Loucy (cell line): ENCODE measurements around the gene EML3.
"Not testable (repeated sequence)": the region's sequence is repeated elsewhere in the genome, so short reads cannot be mapped to it uniquely, and the experiment has no call there.

Experiments used
- H2AFZ ChIP-seq: fragments of 200-600 bp; sonication (generic); 2 replicates; pipeline ENCODE4 v1.6.0; 2016; ENCODE audit warnings: antibody characterized with exemption, mild to moderate bottlenecking, low read length, moderate library complexity
- H3F3A ChIP-seq: fragments of 200-600 bp; 2 replicates; pipeline ENCODE4 v1.6.0; 2016; ENCODE audit warnings: antibody characterized with exemption, low read depth, mild to moderate bottlenecking
- H3K27me3 ChIP-seq: fragments of 200-600 bp; sonication (generic); 2 replicates; pipeline ENCODE4 v1.6.1; 2014; ENCODE audit warnings: low read length, mild to moderate bottlenecking; ENCODE audit not compliant: insufficient read depth, poor library complexity, severe bottlenecking
- H3K36me3 ChIP-seq: fragments of 200-600 bp; sonication (generic); 2 replicates; pipeline ENCODE4 v1.6.1; 2016; ENCODE audit warnings: low read length; ENCODE audit not compliant: insufficient read depth
- H3K4me1 ChIP-seq: fragments of 200-600 bp; sonication (generic); 2 replicates; pipeline ENCODE4 v1.5.1; 2014; ENCODE audit warnings: low read length, mild to moderate bottlenecking; ENCODE audit not compliant: insufficient read depth, poor library complexity, severe bottlenecking
- H3K4me2 ChIP-seq: fragments of 200-600 bp; sonication (generic); 2 replicates; pipeline ENCODE4 v1.6.0; 2014; ENCODE audit warnings: antibody characterized with exemption, low read length, low read depth, mild to moderate bottlenecking; ENCODE audit not compliant: poor library complexity, severe bottlenecking
- H3K4me3 ChIP-seq: fragments of 200-600 bp; sonication (generic); 2 replicates; pipeline ENCODE4 v1.5.1; 2014; ENCODE audit warnings: low read length, mild to moderate bottlenecking, mixed read lengths; ENCODE audit not compliant: poor library complexity, severe bottlenecking
- H3K79me2 ChIP-seq: fragments of 200-600 bp; sonication (generic); 2 replicates; pipeline ENCODE4 v1.6.1; 2014; ENCODE audit warnings: low read length; ENCODE audit not compliant: insufficient read depth
- H3K9ac ChIP-seq: fragments of 200-600 bp; sonication (generic); 2 replicates; pipeline ENCODE4 v1.6.0; 2014; ENCODE audit warnings: mild to moderate bottlenecking, low read depth, low read length, moderate library complexity; ENCODE audit not compliant: poor library complexity, severe bottlenecking
- H3K9me2 ChIP-seq: fragments of 200-600 bp; sonication (generic); replicated peaks from 2 replicates; pipeline ENCODE4 v1.6.1; 2016; ENCODE audit warnings: low read depth, low read length, mixed read lengths
- H3K9me3 ChIP-seq: fragments of 200-600 bp; sonication (generic); 2 replicates; pipeline ENCODE4 v1.6.1; 2014; ENCODE audit warnings: mild to moderate bottlenecking, antibody characterized with exemption, low read length, low read depth; ENCODE audit not compliant: insufficient read depth
- H4K20me1 ChIP-seq: fragments of 200-600 bp; sonication (generic); 2 replicates; pipeline ENCODE4 v1.6.0; 2014; ENCODE audit warnings: antibody characterized with exemption, low read length, mild to moderate bottlenecking; ENCODE audit not compliant: insufficient read depth, poor library complexity, severe bottlenecking
- EZH2phosphoT487 ChIP-seq: fragments of 200-600 bp; IDR thresholded peaks from 2 replicates; pipeline ENCODE4 v1.6.1; 2018; ENCODE audit warnings: antibody characterized with exemption, mild to moderate bottlenecking, moderate library complexity, borderline replicate concordance
- TF ChIP-seq, protein P1 (sequence below): fragments of 200-600 bp; sonication (generic); conservative IDR thresholded peaks from 2 replicates; pipeline ENCODE4 v1.5.1; 2014; ENCODE audit warnings: mild to moderate bottlenecking, antibody characterized with exemption, low read length

The EML3 gene

DNA sequence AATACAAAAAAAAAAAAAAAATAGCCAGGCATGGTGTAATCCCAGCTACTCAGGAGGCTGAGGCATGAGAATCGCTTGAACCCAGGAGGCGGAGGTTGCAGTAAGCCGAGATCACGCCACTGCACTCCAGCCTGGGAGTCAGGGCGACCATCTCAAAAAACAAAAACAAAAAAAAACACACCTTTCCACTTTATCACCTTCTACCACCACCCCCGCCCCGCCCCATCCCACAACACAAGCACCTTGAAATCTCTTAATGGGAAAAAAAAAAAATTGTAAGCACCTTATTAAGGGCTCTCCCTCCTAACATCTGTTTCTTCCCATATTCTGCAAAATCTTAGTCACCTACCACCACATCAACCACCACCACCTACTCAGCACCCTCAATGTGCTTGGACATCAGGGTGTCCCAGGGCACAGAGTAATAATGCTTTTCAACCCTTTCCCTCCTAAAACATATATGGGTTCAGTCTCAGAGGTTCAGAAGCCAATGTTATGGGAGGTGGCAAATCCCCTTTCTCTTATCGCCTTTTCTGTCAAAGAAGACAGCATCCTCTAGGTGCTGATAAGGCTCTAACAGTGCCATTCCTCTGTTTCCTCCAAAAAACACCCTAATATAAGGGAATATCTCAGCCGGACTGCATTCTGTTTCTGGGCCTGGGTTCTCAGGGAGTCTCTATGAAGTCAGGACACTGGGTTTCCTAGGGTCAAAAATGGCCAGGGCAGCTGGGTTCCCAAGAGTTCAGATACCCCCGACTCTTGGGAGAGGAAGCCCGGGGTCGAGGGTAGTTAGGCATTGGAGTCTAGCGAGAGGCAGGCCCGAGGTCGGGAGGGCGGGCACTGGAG lies 39.8 kb upstream of the EML3 start:
- no peaks in the 10 kb centered on the region for H3K27me3 ChIP-seq
- H4K20me1 ChIP-seq, result no peaks in the 10 kb centered on the region
- H3K9me3 ChIP-seq, result no peaks in the 10 kb centered on the region
- peaks cover 4% of the 10 kb centered on the region; the same call in 1 of the 2 replicates for H3K36me3 ChIP-seq
- no peaks in the 10 kb centered on the region for H3F3A ChIP-seq
- peak overlapping the region; percentile 89 for H3K9ac ChIP-seq
- H3K9me2 ChIP-seq, result no peaks in the 10 kb centered on the region
- no peak for TF ChIP-seq EZH2phosphoT487
- TF ChIP-seq, protein P1, sequence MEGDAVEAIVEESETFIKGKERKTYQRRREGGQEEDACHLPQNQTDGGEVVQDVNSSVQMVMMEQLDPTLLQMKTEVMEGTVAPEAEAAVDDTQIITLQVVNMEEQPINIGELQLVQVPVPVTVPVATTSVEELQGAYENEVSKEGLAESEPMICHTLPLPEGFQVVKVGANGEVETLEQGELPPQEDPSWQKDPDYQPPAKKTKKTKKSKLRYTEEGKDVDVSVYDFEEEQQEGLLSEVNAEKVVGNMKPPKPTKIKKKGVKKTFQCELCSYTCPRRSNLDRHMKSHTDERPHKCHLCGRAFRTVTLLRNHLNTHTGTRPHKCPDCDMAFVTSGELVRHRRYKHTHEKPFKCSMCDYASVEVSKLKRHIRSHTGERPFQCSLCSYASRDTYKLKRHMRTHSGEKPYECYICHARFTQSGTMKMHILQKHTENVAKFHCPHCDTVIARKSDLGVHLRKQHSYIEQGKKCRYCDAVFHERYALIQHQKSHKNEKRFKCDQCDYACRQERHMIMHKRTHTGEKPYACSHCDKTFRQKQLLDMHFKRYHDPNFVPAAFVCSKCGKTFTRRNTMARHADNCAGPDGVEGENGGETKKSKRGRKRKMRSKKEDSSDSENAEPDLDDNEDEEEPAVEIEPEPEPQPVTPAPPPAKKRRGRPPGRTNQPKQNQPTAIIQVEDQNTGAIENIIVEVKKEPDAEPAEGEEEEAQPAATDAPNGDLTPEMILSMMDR, result no peak
- peak overlapping the region; percentile 89 for H3K4me3 ChIP-seq
- H3K4me2 ChIP-seq, result peak overlapping the region; percentile 89
- H3K4me1 ChIP-seq, result peaks cover 10% of the 10 kb centered on the region
- H3K79me2 ChIP-seq, result peaks cover 26% of the 10 kb centered on the region
- H2AFZ ChIP-seq, result peak overlapping the region; percentile 99

DNA sequence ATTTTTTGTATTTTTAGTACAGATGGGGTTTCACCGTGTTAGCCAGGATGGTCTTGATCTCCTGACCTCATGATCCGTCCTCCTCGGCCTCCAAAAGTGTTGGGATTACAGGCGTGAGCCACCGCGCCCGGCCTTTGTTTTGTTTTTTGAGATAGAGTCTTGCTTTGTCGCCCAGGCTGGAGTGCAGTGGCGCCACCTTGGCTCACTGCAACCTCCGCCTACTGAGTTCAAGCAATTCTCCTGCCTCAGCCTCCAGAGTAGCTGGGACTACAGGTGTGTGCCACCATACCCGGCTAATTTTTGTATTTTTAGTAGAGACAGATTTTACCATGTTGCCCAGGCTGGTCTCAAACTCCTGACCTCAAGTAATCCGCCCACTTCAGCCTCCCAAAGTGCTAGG lies 37.7 kb upstream of the EML3 start:
- H3K4me3 ChIP-seq, H3K27me3 ChIP-seq, H3K36me3 ChIP-seq, H3F3A ChIP-seq, H2AFZ ChIP-seq, H3K9me3 ChIP-seq, H3K9me2 ChIP-seq, H3K9ac ChIP-seq, H3K4me2 ChIP-seq: not testable (repeated sequence)
- H3K79me2 ChIP-seq, result peaks cover 37% of the 10 kb centered on the region
- peaks cover 16% of the 10 kb centered on the region for H3K4me1 ChIP-seq
- H4K20me1 ChIP-seq, result peaks cover 11% of the 10 kb centered on the region

DNA sequence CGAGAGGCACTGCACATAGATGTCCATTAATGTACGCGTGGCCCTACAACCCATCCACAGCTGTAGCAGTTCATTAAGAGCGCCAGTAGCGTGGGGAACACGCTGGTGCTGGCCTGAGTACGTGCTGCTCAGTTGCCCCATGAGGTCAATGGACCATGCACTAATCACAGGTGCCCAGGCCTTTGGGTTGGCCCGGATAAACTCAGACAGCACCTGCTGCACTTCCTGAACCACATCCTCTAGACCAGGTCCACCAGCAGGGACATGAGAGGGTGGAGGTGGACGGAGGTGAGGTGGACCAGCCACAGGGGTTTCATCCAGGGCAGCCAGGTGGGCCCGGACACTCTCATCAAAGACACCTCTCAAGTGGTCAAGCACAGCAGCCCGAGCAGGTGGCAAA lies 36.9 kb upstream of the EML3 start:
- H2AFZ ChIP-seq, result no peak overlapping the region
- H3K9me2 ChIP-seq, result no peaks in the 10 kb centered on the region
- H3K36me3 ChIP-seq, result peaks cover 4% of the 10 kb centered on the region; the same call in 1 of the 2 replicates
- H4K20me1 ChIP-seq, result peaks cover 17% of the 10 kb centered on the region
- peaks cover 45% of the 10 kb centered on the region for H3K79me2 ChIP-seq
- H3K4me3 ChIP-seq, result no peak overlapping the region
- no peaks in the 10 kb centered on the region for H3K27me3 ChIP-seq
- no peaks in the 10 kb centered on the region for H3K9me3 ChIP-seq
- TF ChIP-seq EZH2phosphoT487, result no peak
- TF ChIP-seq, protein P1, result no peak
- peaks cover 22% of the 10 kb centered on the region for H3K4me1 ChIP-seq
- H3K9ac ChIP-seq, result no peak overlapping the region
- H3F3A ChIP-seq, result no peaks in the 10 kb centered on the region
- no peak overlapping the region for H3K4me2 ChIP-seq
